ENCODE results near the gene KLHDC3. TPM values are rescaled to one million over a fixed set of nuclear protein-coding genes. Genes with fewer than 3 reads are reported as not detected.

Gene KLHDC3
- total and polyA plus RNA-seq, 2 of the 13 experiments (the other 11 are each of a cell fraction or from before 2014, with no cell fraction given): 78.3 to 91.5 TPM

DNA sequence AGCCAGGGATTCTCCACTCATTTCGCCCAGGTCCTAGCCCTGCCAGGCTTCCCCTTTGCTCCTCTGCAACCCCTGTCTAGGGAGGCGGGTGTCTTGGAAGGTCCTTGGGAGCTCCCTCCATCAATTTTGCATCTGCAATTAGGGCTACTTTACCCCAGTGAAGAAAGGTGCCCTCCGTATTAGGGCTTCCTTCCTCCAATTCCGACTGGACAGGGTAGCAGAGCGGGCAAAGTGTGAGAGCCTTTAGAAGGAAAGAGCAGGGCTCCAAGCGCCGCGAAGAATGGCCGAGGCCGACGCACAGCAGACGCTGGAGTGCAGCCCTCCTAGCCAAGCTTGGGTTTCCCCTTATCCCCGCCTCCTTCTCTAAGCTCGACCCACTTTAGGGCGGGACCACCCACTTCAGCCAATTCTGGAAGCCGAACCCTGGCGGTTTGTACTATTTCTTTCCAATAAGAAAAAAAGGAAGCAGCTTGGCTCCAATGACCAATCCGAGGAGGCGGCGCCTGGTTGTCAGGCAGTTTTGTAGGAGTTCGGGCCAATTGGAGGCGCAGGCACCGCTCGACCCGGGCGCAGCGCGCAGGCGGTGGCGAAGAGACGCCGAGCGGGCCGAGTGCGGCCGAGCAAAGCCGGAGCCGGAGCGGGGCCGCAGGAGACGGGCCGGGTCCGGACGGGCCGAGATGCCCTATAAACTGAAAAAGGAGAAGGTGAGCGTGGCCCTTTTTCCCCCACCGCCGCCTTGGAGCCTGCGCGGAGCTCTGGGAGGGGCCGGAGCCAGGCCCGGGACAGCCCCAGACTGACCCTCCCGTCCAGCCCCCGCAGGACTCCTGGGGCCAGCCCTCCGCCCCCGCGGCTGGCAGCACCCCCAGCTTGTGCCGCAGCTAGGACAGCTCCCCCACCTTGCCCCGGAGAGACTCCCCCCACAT is 29.8 kb upstream of the KLHDC3 start, which contains the start of gene PPP2R5D (continued):
- TF ChIP-seq, protein P1, sequence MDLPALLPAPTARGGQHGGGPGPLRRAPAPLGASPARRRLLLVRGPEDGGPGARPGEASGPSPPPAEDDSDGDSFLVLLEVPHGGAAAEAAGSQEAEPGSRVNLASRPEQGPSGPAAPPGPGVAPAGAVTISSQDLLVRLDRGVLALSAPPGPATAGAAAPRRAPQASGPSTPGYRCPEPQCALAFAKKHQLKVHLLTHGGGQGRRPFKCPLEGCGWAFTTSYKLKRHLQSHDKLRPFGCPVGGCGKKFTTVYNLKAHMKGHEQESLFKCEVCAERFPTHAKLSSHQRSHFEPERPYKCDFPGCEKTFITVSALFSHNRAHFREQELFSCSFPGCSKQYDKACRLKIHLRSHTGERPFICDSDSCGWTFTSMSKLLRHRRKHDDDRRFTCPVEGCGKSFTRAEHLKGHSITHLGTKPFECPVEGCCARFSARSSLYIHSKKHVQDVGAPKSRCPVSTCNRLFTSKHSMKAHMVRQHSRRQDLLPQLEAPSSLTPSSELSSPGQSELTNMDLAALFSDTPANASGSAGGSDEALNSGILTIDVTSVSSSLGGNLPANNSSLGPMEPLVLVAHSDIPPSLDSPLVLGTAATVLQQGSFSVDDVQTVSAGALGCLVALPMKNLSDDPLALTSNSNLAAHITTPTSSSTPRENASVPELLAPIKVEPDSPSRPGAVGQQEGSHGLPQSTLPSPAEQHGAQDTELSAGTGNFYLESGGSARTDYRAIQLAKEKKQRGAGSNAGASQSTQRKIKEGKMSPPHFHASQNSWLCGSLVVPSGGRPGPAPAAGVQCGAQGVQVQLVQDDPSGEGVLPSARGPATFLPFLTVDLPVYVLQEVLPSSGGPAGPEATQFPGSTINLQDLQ (CRISPR knock-in tag; IDR thresholded peaks at IDR 0.05): no peak
- TF ChIP-seq TFE3 (CRISPR knock-in tag; IDR thresholded peaks at IDR 0.05) (0 out of 2 replicates have a peak, but pooled peaks have one; percentile 34), MLXIP (CRISPR knock-in tag; IDR thresholded peaks at IDR 0.05; ENCODE audit: borderline replicate concordance) (0 out of 2 replicates have a peak, but pooled peaks have one; percentile 27), KDM2A (CRISPR knock-in tag; IDR thresholded peaks at IDR 0.05; ENCODE audit: borderline replicate concordance, low read depth) (peak; percentile 47), ZNF18 (CRISPR knock-in tag; IDR thresholded peaks at IDR 0.05; ENCODE audit: insufficient replicate concordance) (no peak), SSRP1 (CRISPR knock-in tag; IDR thresholded peaks at IDR 0.05) (no peak), NR2F6 (IDR thresholded peaks at IDR 0.05) (no peak), NR2F6 (CRISPR knock-in tag; IDR thresholded peaks at IDR 0.05) (0 out of 2 replicates have a peak, but pooled peaks have one; percentile 5), HMGXB3 (CRISPR knock-in tag; IDR thresholded peaks at IDR 0.05; ENCODE audit: borderline replicate concordance) (0 out of 2 replicates have a peak, but pooled peaks have one; percentile 18), POGK (CRISPR knock-in tag; conservative IDR thresholded peaks at IDR 0.05) (peak; percentile 29; the same call in 1 of the 2 replicates)
